Lower leg skin (tissue), 4 donors: ENCODE measurements around the gene CCNB3. TPM values are rescaled to one million over a fixed set of nuclear protein-coding genes. Genes with fewer than 3 reads are reported as not detected.

Experiments used
- DNase-seq, 2 donors: peaks; one replicate each; pipeline ENCODE4 v3.0.0-alpha.2; 2019; ENCODE audit warnings: low spot score in 2 of 2
- H3K4me3 ChIP-seq: fragments of 200-600 bp; sonication (generic); 2 replicates; pipeline ENCODE4 v1.5.1; 2017; ENCODE audit warnings: mild to moderate bottlenecking, low read depth; ENCODE audit not compliant: poor library complexity, severe bottlenecking
- POLR2A ChIP-seq, 2 donors: fragments of 450-650 bp; IDR thresholded peaks; one replicate each; pipeline ENCODE4 v1.6.1; 2016 to 2017; ENCODE audit warnings: antibody characterized with exemption in 2 of 2, mild to moderate bottlenecking in 1 of 2, moderate library complexity in 1 of 2
- WGBS, 2 donors: methylation state at CpG; one replicate each; pipeline ENCODE4 v1.1.5; 2018; 5-methylcytosine and 5-hydroxymethylcytosine counted together
- intact Hi-C: fragments of 100-400 bp; cut with DNase I; formaldehyde crosslinking; loops from one replicate; pipeline ENCODE4 v1.15.0; 2023; ENCODE audit warnings: low total_unique reads
- total RNA-seq, 4 donors: library from RNA; depleted of rRNA; stranded (reverse); fragments of >200 nt; gene quantifications; one replicate each; pipeline ENCODE4 v1.1.0, GENCODE V29; 2016
- TF ChIP-seq, protein P1 (sequence below), 3 donors: fragments of 450-650 bp; IDR thresholded peaks; one replicate each; pipeline ENCODE4 v1.5.1; 2016; ENCODE audit warnings: antibody characterized with exemption in 3 of 3, mild to moderate bottlenecking in 3 of 3, moderate library complexity in 2 of 3

The CCNB3 gene
- total RNA-seq, 4 donors from 2014 or later: 0.36 to 1.6 (median 0.68) TPM

DNA sequence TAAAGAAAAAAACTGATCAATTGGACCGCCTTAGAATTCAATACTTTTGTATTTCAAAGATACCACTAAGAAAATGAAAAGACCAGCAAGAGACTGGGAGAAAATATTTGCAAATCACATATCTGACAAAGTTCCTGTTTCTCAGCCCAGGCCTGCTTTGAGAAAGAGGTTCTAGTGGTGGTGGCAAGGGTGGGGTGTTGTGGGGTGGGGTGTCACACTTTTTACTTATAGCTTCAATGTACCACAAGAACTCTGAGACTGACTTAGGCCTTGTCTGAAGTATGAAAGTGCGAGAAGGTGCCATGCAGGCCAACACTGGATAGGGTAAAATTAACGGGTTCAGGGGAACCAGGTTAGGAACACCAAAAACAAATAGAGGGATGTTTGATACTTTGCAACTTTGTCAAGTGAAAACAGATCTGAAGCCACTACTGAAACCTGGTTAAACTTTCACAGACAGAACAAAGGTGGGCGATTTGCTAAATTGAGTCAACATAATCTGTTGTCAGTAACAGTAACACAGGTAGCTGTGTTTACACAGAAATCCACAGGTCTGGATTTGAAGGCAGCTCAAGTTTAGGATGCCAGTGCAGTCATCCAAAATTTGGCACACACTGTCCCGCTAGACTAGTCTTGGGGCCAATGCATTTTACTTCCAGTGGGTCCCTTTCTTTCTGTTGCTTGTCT is 177.3 kb downstream of the CCNB3 start:
- intact Hi-C loops: no loop called here
- 76 to 88% methylated on average over 5 of the region's 5 CpGs for WGBS, 2 donors
- TF ChIP-seq, protein P1, sequence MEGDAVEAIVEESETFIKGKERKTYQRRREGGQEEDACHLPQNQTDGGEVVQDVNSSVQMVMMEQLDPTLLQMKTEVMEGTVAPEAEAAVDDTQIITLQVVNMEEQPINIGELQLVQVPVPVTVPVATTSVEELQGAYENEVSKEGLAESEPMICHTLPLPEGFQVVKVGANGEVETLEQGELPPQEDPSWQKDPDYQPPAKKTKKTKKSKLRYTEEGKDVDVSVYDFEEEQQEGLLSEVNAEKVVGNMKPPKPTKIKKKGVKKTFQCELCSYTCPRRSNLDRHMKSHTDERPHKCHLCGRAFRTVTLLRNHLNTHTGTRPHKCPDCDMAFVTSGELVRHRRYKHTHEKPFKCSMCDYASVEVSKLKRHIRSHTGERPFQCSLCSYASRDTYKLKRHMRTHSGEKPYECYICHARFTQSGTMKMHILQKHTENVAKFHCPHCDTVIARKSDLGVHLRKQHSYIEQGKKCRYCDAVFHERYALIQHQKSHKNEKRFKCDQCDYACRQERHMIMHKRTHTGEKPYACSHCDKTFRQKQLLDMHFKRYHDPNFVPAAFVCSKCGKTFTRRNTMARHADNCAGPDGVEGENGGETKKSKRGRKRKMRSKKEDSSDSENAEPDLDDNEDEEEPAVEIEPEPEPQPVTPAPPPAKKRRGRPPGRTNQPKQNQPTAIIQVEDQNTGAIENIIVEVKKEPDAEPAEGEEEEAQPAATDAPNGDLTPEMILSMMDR (IDR thresholded peaks at IDR 0.05): no peak
- TF ChIP-seq POLR2A (IDR thresholded peaks at IDR 0.05): no peak
- no peak for DNase-seq
- no peak overlapping the region for H3K4me3 ChIP-seq

DNA sequence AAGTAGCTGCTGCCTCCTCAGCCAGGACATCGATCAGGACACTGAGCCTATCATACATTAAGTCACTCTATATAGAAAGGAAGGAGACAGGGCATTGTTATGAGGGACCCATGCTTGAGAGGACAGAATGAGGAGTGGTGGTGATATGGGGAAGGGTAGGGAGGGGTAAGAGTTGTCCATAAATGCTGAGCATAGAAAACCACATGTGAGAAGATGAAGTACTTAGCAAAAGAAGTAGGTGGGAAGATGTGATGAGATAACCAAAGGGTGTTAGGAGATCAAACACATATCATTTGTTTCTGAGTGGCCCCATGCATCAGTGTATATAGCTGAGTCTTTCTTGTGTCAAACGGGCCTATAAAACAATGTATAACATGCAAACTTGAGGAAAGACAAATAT is 182.0 kb downstream of the CCNB3 start:
- TF ChIP-seq, protein P1 (IDR thresholded peaks at IDR 0.05): no peak
- TF ChIP-seq POLR2A (IDR thresholded peaks at IDR 0.05): no peak
- DNase-seq: no peak
- intact Hi-C loops: no loop called here
- WGBS, 2 donors: 70 to 81% methylated on average over 2 of the region's 2 CpGs
- no peak overlapping the region for H3K4me3 ChIP-seq

DNA sequence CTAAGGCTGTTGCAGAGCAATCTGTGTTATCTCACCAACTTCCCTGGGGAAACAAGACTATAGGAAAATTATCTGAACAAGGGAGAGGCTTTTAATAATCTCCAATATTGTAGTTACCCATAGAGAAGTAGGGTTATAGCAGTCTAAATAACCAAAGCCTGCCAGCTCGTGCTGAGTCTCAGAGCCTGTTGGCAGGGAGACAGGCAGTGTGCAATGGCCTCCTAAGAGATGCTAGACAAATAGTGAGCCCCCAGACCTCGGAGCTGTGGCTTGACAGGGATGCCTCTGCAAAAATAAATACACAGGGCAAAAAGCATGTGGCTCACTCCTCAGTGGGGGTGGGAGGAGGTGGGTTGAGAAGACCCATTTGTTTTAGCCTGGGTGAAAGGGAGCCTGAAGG is 189.3 kb downstream of the CCNB3 start:
- DNase-seq: no peak
- no peak for TF ChIP-seq POLR2A (IDR thresholded peaks at IDR 0.05)
- TF ChIP-seq, protein P1 (IDR thresholded peaks at IDR 0.05): no peak
- H3K4me3 ChIP-seq: no peak overlapping the region
- intact Hi-C loops: no loop called here
- 43 to 47% methylated on average over 2 of the region's 2 CpGs for WGBS, 2 donors

Other genes starting within 250 kb of the CCNB3 start
- gene AKAP4, start 3.8 kb upstream of the CCNB3 start, total RNA-seq: not detected